ENCODE measurements around the gene ASAP3. TPM values are rescaled to one million over a fixed set of nuclear protein-coding genes. Genes with fewer than 3 reads are reported as not detected.

Gene ASAP3
- total RNA-seq, 2 donors from 2014 or later = 28.2 to 50.4 TPM

DNA sequence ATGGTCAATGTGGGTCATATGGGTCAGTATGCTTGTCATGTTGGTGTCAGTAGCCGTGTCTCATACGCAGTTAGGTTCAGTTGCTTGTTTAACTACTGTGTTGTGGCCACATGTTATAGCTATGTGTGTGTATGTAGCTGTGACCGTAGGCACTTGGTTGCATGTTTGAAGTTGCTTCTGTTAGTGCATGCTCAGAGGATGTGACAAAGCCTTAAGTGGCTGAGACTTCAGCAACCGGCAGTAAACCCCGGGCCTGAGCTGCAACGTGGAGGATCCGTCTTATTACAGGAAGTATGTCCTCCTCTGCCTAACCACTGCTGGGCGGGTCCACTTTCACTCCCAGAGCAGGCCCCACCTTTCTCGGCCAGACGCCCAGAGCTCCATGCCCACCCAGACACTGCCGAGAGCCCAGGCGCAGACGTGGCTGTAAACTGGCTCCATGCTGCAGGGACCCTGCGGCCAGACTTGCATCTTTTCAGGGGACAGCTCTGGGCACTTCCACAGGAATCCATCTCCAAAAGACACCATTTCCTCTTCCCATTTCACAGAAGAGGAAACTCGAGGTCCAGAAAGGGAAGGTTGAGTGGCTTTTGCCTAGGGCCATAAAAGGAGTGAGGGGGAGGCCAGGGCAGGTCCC, 61.6 kb downstream of the ASAP3 start:
- Histone ChIP-seq H3K4me3 (peak overlapping the region; percentile 94), H3K9me3 (no peaks in the 10 kb centered on the region), H3K27me3 (replicated peaks; ENCODE audit: insufficient read depth) (no peaks in the 10 kb centered on the region), H3K4me1 (ENCODE audit: control insufficient read depth in 1 of 2, low read depth in 2 of 2) (peaks cover 24 to 34% of the 10 kb centered on the region in 2 donors), H3K27ac (peak overlapping the region; percentile 64 to 84), H3K36me3 (peaks cover under 1% of the 10 kb centered on the region)
- TF ChIP-seq, protein P1, sequence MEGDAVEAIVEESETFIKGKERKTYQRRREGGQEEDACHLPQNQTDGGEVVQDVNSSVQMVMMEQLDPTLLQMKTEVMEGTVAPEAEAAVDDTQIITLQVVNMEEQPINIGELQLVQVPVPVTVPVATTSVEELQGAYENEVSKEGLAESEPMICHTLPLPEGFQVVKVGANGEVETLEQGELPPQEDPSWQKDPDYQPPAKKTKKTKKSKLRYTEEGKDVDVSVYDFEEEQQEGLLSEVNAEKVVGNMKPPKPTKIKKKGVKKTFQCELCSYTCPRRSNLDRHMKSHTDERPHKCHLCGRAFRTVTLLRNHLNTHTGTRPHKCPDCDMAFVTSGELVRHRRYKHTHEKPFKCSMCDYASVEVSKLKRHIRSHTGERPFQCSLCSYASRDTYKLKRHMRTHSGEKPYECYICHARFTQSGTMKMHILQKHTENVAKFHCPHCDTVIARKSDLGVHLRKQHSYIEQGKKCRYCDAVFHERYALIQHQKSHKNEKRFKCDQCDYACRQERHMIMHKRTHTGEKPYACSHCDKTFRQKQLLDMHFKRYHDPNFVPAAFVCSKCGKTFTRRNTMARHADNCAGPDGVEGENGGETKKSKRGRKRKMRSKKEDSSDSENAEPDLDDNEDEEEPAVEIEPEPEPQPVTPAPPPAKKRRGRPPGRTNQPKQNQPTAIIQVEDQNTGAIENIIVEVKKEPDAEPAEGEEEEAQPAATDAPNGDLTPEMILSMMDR (IDR thresholded peaks at IDR 0.05) = no peak
- peak; percentile 41 for DNase-seq (ENCODE audit: low spot score)
- no peak for ATAC-seq (ENCODE audit: insufficient number of reproducible peaks, low FRiP score, low read depth)

DNA sequence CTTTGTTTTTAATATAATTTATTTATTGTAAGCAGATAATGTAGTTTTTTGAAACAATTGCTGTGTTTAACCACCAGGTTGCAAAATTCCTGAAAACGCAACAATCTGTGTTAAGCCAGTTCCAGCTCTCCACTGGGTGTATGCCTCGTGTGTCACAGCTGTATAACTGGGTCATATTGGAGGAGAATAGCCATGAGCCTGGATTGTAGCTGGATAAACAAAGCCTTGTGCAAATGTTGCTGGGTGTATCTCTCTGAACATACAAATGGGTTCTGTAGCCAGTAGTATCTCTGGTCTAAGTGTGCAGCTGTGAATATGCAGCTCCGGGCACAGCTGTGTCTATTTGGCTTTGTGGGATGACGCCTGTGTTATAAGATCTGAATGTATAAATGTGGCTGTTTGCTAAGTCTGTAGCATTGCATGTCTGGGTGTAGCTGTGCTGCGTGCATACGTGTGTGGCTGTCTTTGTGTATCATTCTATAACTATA, 62.2 kb downstream of the ASAP3 start:
- Histone ChIP-seq H3K4me3 (peak overlapping the region; percentile 94), H3K36me3 (peaks cover 6% of the 10 kb centered on the region), H3K9me3 (no peaks in the 10 kb centered on the region), H3K27ac (peak overlapping the region; percentile 64 to 84), H3K27me3 (replicated peaks; ENCODE audit: insufficient read depth) (no peaks in the 10 kb centered on the region), H3K4me1 (ENCODE audit: control insufficient read depth in 1 of 2, low read depth in 2 of 2) (peaks cover 24 to 34% of the 10 kb centered on the region in 2 donors)
- ATAC-seq (ENCODE audit: insufficient number of reproducible peaks, low FRiP score, low read depth) (no peak), DNase-seq (ENCODE audit: low spot score) (no peak)
- TF ChIP-seq, protein P1 (IDR thresholded peaks at IDR 0.05) = no peak

DNA sequence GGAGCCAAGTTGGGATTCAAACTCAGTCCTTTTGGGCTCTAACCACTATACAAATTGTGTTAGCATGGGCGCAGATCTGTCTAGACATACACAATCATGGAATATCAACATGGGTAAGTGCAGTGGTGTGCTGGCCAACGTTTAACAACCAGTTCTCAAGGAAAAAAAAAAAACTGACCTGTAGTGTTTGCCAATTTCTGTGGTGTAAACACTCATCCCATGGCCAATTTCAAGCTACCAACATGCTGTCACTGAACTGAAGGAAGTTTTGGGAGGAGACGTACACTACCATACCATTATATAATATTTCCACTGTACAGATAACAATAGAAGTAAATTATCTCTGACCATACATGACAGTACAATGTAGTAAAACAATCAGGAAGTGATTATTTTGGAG, 62.6 kb downstream of the ASAP3 start:
- Histone ChIP-seq H3K27me3 (replicated peaks; ENCODE audit: insufficient read depth) (no peaks in the 10 kb centered on the region), H3K27ac (peak overlapping the region; percentile 64 to 84), H3K4me3 (no peak overlapping the region), H3K36me3 (peaks cover 11% of the 10 kb centered on the region), H3K4me1 (ENCODE audit: control insufficient read depth in 1 of 2, low read depth in 2 of 2) (peaks cover 24 to 34% of the 10 kb centered on the region in 2 donors), H3K9me3 (no peaks in the 10 kb centered on the region)
- ATAC-seq (ENCODE audit: insufficient number of reproducible peaks, low FRiP score, low read depth) (no peak), DNase-seq (ENCODE audit: low spot score) (no peak)
- TF ChIP-seq, protein P1 (IDR thresholded peaks at IDR 0.05) = no peak

DNA sequence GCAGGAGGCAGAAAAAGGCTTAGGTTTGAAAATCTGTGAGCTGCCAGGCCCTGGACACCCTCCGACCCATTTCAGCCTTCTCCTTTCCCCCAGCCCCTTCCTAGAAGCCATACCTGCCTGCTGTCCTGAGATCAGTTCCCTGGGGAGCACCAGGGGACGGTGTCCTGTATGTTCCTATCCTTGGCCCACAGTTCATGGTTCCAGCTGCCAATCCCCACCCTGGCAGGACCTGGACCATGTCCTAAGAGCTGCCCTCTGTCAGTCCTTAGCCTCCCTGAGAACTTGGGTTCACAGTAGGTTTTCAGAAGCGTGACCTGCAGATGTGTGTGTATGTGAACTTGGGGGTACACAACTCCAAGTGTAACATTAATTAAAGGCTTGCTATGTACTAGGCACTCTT, 63.2 kb downstream of the ASAP3 start:
- DNase-seq (ENCODE audit: low spot score) (no peak), ATAC-seq (ENCODE audit: insufficient number of reproducible peaks, low FRiP score, low read depth) (no peak)
- Histone ChIP-seq H3K4me1 (ENCODE audit: control insufficient read depth in 1 of 2, low read depth in 2 of 2) (peaks cover 24 to 34% of the 10 kb centered on the region in 2 donors), H3K9me3 (no peaks in the 10 kb centered on the region), H3K36me3 (peaks cover 11% of the 10 kb centered on the region), H3K4me3 (no peak overlapping the region), H3K27ac (peak overlapping the region in 1 of 2 donors; percentile 15), H3K27me3 (replicated peaks; ENCODE audit: insufficient read depth) (no peaks in the 10 kb centered on the region)
- TF ChIP-seq, protein P1 (IDR thresholded peaks at IDR 0.05) = no peak

DNA sequence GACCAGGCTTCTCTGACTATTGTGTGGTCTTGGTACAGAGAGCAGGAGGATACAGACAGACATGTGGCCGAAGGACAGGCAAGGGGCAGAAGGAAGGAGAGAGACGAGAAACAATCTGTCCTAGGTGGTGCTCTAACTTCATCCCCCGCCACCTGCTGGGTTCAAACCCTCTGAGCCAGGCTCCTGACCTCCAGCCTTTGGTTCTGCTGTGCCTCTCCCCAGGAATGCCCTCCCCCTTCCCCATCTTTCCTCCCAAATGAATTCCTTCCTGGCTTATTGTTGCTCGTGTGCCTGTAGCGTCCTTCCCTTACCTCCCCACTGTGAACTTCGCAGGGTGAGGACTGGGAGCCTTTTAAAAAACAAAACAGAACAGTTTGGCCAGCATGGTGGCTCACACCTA, 64.8 kb downstream of the ASAP3 start:
- peak overlapping the region; percentile 10 to 41 for H3K27ac ChIP-seq
- TF ChIP-seq, protein P1 (IDR thresholded peaks at IDR 0.05) = no peak
- no peaks in the 10 kb centered on the region for H3K27me3 ChIP-seq (replicated peaks; ENCODE audit: insufficient read depth)
- no peak overlapping the region for H3K4me3 ChIP-seq
- H3K4me1 ChIP-seq (ENCODE audit: control insufficient read depth in 1 of 2, low read depth in 2 of 2) = peaks cover 21 to 27% of the 10 kb centered on the region in 2 donors
- no peaks in the 10 kb centered on the region for H3K9me3 ChIP-seq
- no peak for ATAC-seq (ENCODE audit: insufficient number of reproducible peaks, low FRiP score, low read depth)
- no peak for DNase-seq (ENCODE audit: low spot score)
- H3K36me3 ChIP-seq = peaks cover 11% of the 10 kb centered on the region

Data from thoracic aorta (tissue), 2 donors.